Neural crest cell (in vitro differentiated cells): ENCODE data around the gene CD22. TPM values are rescaled to one million over a fixed set of nuclear protein-coding genes. Genes with fewer than 3 reads are reported as not detected.

Source experiments
- DNase-seq: peaks from one replicate; pipeline ENCODE4 v3.0.0; 2021; ENCODE audit warnings: low read depth, mixed read lengths, low spot score
- H3K27ac Mint-ChIP-seq: one replicate; pipeline ENCODE4 v1.8.0; 2021; ENCODE audit warnings: mild to moderate bottlenecking, mixed read lengths; ENCODE audit not compliant: unreplicated experiment
- H3K27me3 Mint-ChIP-seq: 2 replicates; pipeline ENCODE4 v1.8.0; 2021; ENCODE audit warnings: low read depth, mild to moderate bottlenecking, mixed read lengths
- H3K36me3 Mint-ChIP-seq: 2 replicates; pipeline ENCODE4 v1.8.0; 2021; ENCODE audit warnings: low read depth, mild to moderate bottlenecking, mixed read lengths
- H3K4me1 Mint-ChIP-seq: 2 replicates; pipeline ENCODE4 v1.8.0; 2021; ENCODE audit warnings: mixed read lengths
- H3K4me3 Mint-ChIP-seq: one replicate; pipeline ENCODE4 v1.8.0; 2021; ENCODE audit warnings: mild to moderate bottlenecking, mixed read lengths
- H3K9me3 Mint-ChIP-seq: 2 replicates; pipeline ENCODE4 v1.8.0; 2021; ENCODE audit warnings: mixed read lengths
- total RNA-seq: library from RNA; stranded (reverse); gene quantifications from 2 replicates; pipeline ENCODE4 v1.2.1, GENCODE V29; 2021
- TF ChIP-seq, protein P1 (sequence below): fragments of 200-600 bp; sonication (generic); conservative IDR thresholded peaks from 2 replicates; pipeline ENCODE4 v1.5.0; 2021; ENCODE audit warnings: antibody characterized with exemption, mild to moderate bottlenecking

Gene CD22
- total RNA-seq, 1 donor from 2014 or later: not detected

DNA sequence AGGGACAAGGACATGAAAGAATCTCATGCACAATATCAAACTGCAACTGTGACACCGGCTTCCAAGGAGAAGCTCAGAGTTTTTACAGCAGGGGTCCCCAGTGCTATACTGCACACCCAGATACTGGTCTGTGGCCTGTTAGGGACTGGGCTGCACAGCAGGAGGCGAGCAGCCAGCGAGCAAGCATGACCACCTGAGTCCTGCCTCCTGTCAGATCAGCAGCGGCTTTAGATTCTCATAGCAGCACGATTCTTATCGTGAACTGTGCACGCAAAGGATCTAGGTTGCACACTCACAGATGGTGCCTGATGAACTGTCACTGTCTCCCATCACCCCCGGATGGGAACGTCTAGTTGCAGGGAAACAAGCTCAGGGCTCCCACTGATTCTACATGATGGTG is 13.1 kb upstream of the CD22 start:
- Mint-ChIP-seq H3K4me3 (no peak overlapping the region), H3K4me1 (peaks cover 13% of the 10 kb centered on the region), H3K27me3 (no peaks in the 10 kb centered on the region), H3K36me3 (no peaks in the 10 kb centered on the region), H3K27ac (no peak overlapping the region), H3K9me3 (no peaks in the 10 kb centered on the region)
- DNase-seq: no peak
- TF ChIP-seq, protein P1, sequence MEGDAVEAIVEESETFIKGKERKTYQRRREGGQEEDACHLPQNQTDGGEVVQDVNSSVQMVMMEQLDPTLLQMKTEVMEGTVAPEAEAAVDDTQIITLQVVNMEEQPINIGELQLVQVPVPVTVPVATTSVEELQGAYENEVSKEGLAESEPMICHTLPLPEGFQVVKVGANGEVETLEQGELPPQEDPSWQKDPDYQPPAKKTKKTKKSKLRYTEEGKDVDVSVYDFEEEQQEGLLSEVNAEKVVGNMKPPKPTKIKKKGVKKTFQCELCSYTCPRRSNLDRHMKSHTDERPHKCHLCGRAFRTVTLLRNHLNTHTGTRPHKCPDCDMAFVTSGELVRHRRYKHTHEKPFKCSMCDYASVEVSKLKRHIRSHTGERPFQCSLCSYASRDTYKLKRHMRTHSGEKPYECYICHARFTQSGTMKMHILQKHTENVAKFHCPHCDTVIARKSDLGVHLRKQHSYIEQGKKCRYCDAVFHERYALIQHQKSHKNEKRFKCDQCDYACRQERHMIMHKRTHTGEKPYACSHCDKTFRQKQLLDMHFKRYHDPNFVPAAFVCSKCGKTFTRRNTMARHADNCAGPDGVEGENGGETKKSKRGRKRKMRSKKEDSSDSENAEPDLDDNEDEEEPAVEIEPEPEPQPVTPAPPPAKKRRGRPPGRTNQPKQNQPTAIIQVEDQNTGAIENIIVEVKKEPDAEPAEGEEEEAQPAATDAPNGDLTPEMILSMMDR: no peak

DNA sequence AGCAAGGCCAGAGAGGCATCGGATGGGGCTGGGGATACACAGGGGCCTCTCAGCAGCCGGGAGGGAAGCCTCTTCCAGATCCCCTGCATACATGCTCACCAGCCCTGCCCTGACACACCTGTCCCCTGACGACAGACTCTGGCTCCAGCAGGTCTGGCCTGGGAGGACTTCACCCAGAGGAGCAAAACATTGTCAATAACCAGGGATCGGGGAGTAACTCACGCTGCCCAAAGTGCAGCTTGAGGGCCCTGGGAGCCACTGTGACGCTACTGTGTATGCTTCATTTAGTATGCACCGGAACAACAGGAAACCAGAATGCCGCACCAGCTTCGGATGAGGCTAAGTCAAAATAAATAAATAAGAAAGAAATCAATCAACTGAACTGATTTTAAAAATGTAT is 12.4 kb upstream of the CD22 start:
- no peak overlapping the region for H3K27ac Mint-ChIP-seq
- H3K9me3 Mint-ChIP-seq: no peaks in the 10 kb centered on the region
- no peak for DNase-seq

DNA sequence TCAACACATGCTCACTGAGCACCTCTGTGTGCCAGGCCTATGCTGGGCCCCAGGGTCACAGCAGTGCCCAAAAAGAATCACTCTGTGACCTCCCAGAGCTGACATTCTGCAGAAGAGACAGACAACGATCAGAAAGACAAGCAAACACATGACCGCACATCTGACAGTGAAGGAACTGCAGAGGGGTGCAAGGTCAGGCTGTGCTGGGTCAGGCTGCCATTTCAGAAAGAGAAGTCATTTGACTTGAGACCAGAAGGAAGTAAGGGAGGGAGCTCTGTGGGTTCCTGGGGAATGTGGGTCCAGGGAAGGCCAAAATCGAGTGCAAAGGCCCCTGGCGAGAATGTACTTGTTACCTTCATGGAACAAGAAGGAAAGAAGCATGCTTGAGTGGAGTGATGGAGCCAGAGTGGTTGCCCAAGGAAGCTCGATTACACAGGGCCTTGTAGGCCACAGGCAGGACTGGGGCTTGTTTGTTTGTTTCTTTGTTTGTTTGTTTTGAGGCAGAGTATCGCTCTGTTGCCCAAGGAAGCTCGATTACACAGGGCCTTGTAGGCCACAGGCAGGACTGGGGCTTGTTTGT is 11.4 kb upstream of the CD22 start:
- peak overlapping the region; percentile 9 for H3K27ac Mint-ChIP-seq
- peaks cover 2% of the 10 kb centered on the region for H3K27me3 Mint-ChIP-seq
- no peak overlapping the region for H3K4me3 Mint-ChIP-seq
- TF ChIP-seq, protein P1: no peak
- H3K36me3 Mint-ChIP-seq: no peaks in the 10 kb centered on the region
- no peaks in the 10 kb centered on the region for H3K9me3 Mint-ChIP-seq
- no peak for DNase-seq
- H3K4me1 Mint-ChIP-seq: peaks cover 13% of the 10 kb centered on the region

More for the DNA sequence above, 12.4 kb upstream of the CD22 start:
- H3K4me1 Mint-ChIP-seq: peaks cover 13% of the 10 kb centered on the region
- H3K36me3 Mint-ChIP-seq: no peaks in the 10 kb centered on the region
- H3K4me3 Mint-ChIP-seq: no peak overlapping the region
- TF ChIP-seq, protein P1: no peak
- peaks cover 2% of the 10 kb centered on the region for H3K27me3 Mint-ChIP-seq

DNA sequence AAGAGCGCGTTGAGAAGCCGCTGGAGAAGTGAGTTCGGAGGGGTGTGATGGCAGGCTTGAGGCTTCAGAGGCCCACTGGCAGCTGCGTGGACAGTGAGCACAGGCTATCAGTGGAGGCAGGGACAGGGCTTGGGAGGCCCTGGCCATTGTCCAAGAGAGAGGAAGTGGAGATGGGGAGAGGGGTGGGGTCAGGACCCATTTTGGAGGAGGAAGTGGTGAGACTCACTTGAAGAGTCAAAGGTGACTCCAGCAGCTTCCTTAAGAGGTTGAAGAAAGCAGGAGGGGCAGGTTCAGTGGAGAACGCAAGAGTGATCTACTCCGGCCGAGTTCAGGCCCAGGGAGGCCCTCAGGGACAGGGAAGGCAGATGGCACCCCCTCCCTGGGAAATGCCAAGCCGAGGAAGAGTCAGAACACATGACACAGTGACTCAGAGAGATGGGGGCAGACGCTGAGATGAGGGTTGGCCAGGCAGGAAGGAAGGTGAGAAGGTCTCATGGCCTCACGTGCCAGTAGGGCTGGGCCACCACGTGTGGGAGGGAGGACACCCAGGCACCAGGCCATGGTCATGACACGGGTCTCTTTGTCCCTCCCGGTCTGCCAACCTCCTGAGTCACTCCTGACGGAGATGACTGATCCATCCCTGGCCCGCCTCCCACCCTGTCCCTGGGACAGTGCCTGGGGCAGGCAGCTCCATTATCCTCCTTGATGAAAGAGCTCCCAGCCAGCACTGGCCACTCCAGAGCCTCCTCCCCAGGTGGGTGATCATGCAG is 10.1 kb upstream of the CD22 start:
- no peaks in the 10 kb centered on the region for H3K9me3 Mint-ChIP-seq
- no peak overlapping the region for H3K4me3 Mint-ChIP-seq
- DNase-seq: no peak
- peaks cover 13% of the 10 kb centered on the region for H3K4me1 Mint-ChIP-seq
- TF ChIP-seq, protein P1: no peak
- H3K27ac Mint-ChIP-seq: peak overlapping the region; percentile 83
- peaks cover 2% of the 10 kb centered on the region for H3K27me3 Mint-ChIP-seq
- H3K36me3 Mint-ChIP-seq: no peaks in the 10 kb centered on the region

DNA sequence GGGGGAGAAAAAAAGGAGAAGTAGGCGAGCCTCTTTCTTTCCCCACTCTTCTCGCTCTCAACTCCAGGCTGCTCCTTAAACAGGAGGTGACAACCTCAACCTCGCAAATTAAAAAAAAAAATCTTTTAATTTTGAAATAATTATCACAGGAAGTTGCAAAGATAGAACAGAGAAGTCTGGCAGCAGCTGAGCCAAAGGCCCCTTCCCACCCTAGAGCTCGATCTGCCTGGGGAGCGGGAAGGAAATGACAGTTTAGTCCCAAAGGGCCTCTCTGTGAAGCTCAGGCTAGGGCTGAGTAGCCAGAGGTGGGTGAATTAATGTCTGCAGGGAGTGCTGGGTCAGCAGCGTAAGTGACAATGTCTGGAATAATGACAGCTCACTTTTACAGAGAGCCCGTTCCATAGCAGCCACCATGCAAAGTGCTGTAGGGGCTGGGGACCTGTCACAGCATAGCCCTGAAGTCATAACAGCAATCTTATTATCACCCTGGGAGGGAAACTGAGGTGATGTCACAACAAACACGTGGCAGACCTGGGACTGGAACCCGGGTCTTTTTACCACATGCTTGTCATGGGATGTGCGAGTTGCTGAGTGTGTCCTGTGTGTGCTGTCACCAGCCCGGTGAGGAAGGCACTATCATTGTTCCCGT is 8.8 kb upstream of the CD22 start:
- Mint-ChIP-seq H3K27ac (no peak overlapping the region), H3K27me3 (peaks cover 8% of the 10 kb centered on the region), H3K9me3 (no peaks in the 10 kb centered on the region), H3K36me3 (no peaks in the 10 kb centered on the region), H3K4me3 (no peak overlapping the region), H3K4me1 (peaks cover 13% of the 10 kb centered on the region)
- no peak for DNase-seq
- TF ChIP-seq, protein P1: no peak
